HepG2 (cell line): ENCODE measurements around the gene ZNF780B. TPM values are rescaled to one million over a fixed set of nuclear protein-coding genes. Genes with fewer than 3 reads are reported as not detected.

Experiments
- EEA1 ChIP-seq: sonication (generic); formaldehyde crosslinking; IDR thresholded peaks from 2 replicates; pipeline ENCODE4 v1.5.1; 2020; ENCODE audit warnings: mild to moderate bottlenecking, missing genetic modification reagents, borderline replicate concordance
- ERF ChIP-seq: IDR thresholded peaks from 2 replicates; pipeline ENCODE4 v1.6.1; 2018; ENCODE audit warnings: missing biosample characterization, missing genetic modification reagents
- FOSL1 ChIP-seq: sonication (generic); formaldehyde crosslinking; IDR thresholded peaks from 2 replicates; pipeline ENCODE4 v1.9.0; 2021; ENCODE audit warnings: missing genetic modification reagents, borderline replicate concordance
- GRHL1 ChIP-seq: sonication (generic); formaldehyde crosslinking; conservative IDR thresholded peaks from 2 replicates; pipeline ENCODE4 v1.8.0; 2022; ENCODE audit warnings: missing genetic modification reagents
- HMG20B ChIP-seq: conservative IDR thresholded peaks from 2 replicates; pipeline ENCODE4 v1.6.1; 2016; ENCODE audit warnings: missing genetic modification reagents, missing compliant biosample characterization
- HNF4G ChIP-seq, 2 experiments: sonication (generic) in 1 of 2; formaldehyde crosslinking in 1 of 2; IDR thresholded peaks; 2 replicates each; pipeline versions ENCODE4 v1.4.0 to v1.6.1; 2011 to 2020; ENCODE audit warnings: borderline replicate concordance in 2 of 2, low read depth in 2 of 2, mild to moderate bottlenecking in 2 of 2, low read length in 1 of 2, missing genetic modification reagents in 1 of 2, moderate library complexity in 1 of 2
- MXD4 ChIP-seq: IDR thresholded peaks from 2 replicates; pipeline ENCODE4 v1.6.1; 2016; ENCODE audit warnings: mild to moderate bottlenecking, missing biosample characterization, missing genetic modification reagents
- NCOR1 ChIP-seq: fragments of 200-600 bp; sonication (generic); IDR thresholded peaks from 2 replicates; pipeline ENCODE4 v1.7.0; 2017; ENCODE audit warnings: antibody characterized with exemption, low read length, borderline replicate concordance
- NFE2L2 ChIP-seq: fragments of 150-350 bp; IDR thresholded peaks from 2 replicates; pipeline ENCODE4 v1.6.1; 2014; ENCODE audit warnings: low read length
- NPAS2 ChIP-seq: sonication (generic); formaldehyde crosslinking; IDR thresholded peaks from 2 replicates; pipeline ENCODE4 v1.8.0; 2022; ENCODE audit warnings: mild to moderate bottlenecking, missing genetic modification reagents, borderline replicate concordance
- PITX1 ChIP-seq: sonication (generic); formaldehyde crosslinking; IDR thresholded peaks from 2 replicates; pipeline ENCODE4 v1.5.1; 2020; ENCODE audit warnings: mild to moderate bottlenecking, missing genetic modification reagents
- RCOR2 ChIP-seq: IDR thresholded peaks from 2 replicates; pipeline ENCODE4 v1.6.1; 2016; ENCODE audit warnings: missing biosample characterization, missing genetic modification reagents
- SALL1 ChIP-seq: sonication (generic); formaldehyde crosslinking; IDR thresholded peaks from 2 replicates; pipeline ENCODE4 v1.8.0; 2022; ENCODE audit warnings: mild to moderate bottlenecking, missing genetic modification reagents
- SPEN ChIP-seq: sonication (generic); formaldehyde crosslinking; IDR thresholded peaks from 2 replicates; pipeline ENCODE4 v1.5.1; 2020; ENCODE audit warnings: low read depth, mild to moderate bottlenecking, missing genetic modification reagents
- TARDBP ChIP-seq: sonication (generic); formaldehyde crosslinking; IDR thresholded peaks from 2 replicates; pipeline ENCODE4 v1.8.0; 2022; ENCODE audit warnings: mild to moderate bottlenecking, missing genetic modification reagents
- TFDP1 ChIP-seq: IDR thresholded peaks from 2 replicates; pipeline ENCODE4 v1.6.1; 2016; ENCODE audit warnings: missing compliant biosample characterization, missing genetic modification reagents, borderline replicate concordance
- U2AF2 ChIP-seq: fragments of 200-400 bp; formaldehyde crosslinking; IDR thresholded peaks from 2 replicates; pipeline ENCODE4 v1.6.1; 2017; ENCODE audit warnings: low read depth, mild to moderate bottlenecking, low read length
- ZBTB3 ChIP-seq: sonication (generic); formaldehyde crosslinking; IDR thresholded peaks from 2 replicates; pipeline ENCODE4 v1.4.0; 2020; ENCODE audit warnings: low read depth, mild to moderate bottlenecking, moderate library complexity, missing genetic modification reagents, borderline replicate concordance
- ZBTB37 ChIP-seq: sonication (generic); formaldehyde crosslinking; IDR thresholded peaks from 2 replicates; pipeline ENCODE4 v1.4.0; 2020; ENCODE audit warnings: mild to moderate bottlenecking, missing genetic modification reagents
- ZFP1 ChIP-seq: IDR thresholded peaks from 2 replicates; pipeline ENCODE4 v1.6.1; 2016
- ZMYM4 ChIP-seq: sonication (generic); formaldehyde crosslinking; IDR thresholded peaks from 2 replicates; pipeline ENCODE4 v1.8.1; 2023; ENCODE audit warnings: mild to moderate bottlenecking, missing genetic modification reagents
- ZNF317 ChIP-seq: sonication (generic); formaldehyde crosslinking; IDR thresholded peaks from 2 replicates; pipeline ENCODE4 v1.5.0; 2020; ENCODE audit warnings: mild to moderate bottlenecking, missing genetic modification reagents
- ZNF792 ChIP-seq: IDR thresholded peaks from 2 replicates; pipeline ENCODE4 v1.6.1; 2016
- polyA plus RNA-seq, 8 experiments: library from polyadenylated mRNA; depleted of rRNA in 3 of 8; stranded (reverse) in 7 of 8; unstranded in 1 of 8; fragments of >200 nt; fragmentation: Illumina TruSeq in 4 of 8; extraction: Trizol in 4 of 8; gene quantifications; 2 replicates each; pipeline versions ENCODE4 v1.2.1 to v1.2.3, GENCODE V29; 2011 to 2016; ENCODE audit warnings: low read depth in 4 of 8, missing spikeins in 1 of 8, mixed read lengths in 1 of 8; ENCODE audit not compliant: insufficient read depth in 1 of 8
- total RNA-seq, 5 experiments: library from RNA; depleted of rRNA; stranded (reverse); fragments of >200 nt; fragmentation: Illumina TruSeq; extraction: Trizol; gene quantifications; 2 replicates each; pipeline ENCODE4 v1.2.3, GENCODE V29; 2016; ENCODE audit warnings: low read depth in 1 of 5
- TF ChIP-seq, protein P1 (sequence below): sonication (generic); formaldehyde crosslinking; IDR thresholded peaks from 2 replicates; pipeline ENCODE4 v1.4.0; 2020; ENCODE audit warnings: missing genetic modification reagents
- TF ChIP-seq, protein P2 (sequence below): sonication (generic); formaldehyde crosslinking; conservative IDR thresholded peaks from 2 replicates; pipeline ENCODE4 v1.4.0; 2020; ENCODE audit warnings: missing genetic modification reagents

The ZNF780B gene
- total and polyA plus RNA-seq, 2 of the 13 experiments (the other 11 are each of a cell fraction or from before 2014, with no cell fraction given) = 6.6 to 21.9 TPM

- TF ChIP-seq ZBTB3 = peak; percentile 91; the same call in 1 of the 2 replicates
- TF ChIP-seq NPAS2 (CRISPR knock-in tag) = no peak
- 0 out of 2 replicates have a peak, but pooled peaks have one; percentile 66 for TF ChIP-seq HMG20B (CRISPR knock-in tag)
- TF ChIP-seq SALL1 (CRISPR knock-in tag) = peak; percentile 76
- no peak for TF ChIP-seq U2AF2
- no peak for TF ChIP-seq FOSL1
- no peak for TF ChIP-seq RCOR2
- TF ChIP-seq TARDBP (CRISPR knock-in tag) = 0 out of 2 replicates have a peak, but pooled peaks have one; percentile 23
- no peak for TF ChIP-seq SPEN
- TF ChIP-seq ZMYM4 (CRISPR knock-in tag) = peak; percentile 56; the same call in 1 of the 2 replicates
- no peak for TF ChIP-seq ZNF317 (CRISPR knock-in tag)
- peak; percentile 31; the same call in 1 of the 2 replicates for TF ChIP-seq PITX1 (CRISPR knock-in tag)
- no peak for TF ChIP-seq TFDP1 (CRISPR knock-in tag)
- TF ChIP-seq GRHL1 (CRISPR knock-in tag) = no peak
- TF ChIP-seq ZFP1 (CRISPR knock-in tag) = no peak
- TF ChIP-seq, protein P1, sequence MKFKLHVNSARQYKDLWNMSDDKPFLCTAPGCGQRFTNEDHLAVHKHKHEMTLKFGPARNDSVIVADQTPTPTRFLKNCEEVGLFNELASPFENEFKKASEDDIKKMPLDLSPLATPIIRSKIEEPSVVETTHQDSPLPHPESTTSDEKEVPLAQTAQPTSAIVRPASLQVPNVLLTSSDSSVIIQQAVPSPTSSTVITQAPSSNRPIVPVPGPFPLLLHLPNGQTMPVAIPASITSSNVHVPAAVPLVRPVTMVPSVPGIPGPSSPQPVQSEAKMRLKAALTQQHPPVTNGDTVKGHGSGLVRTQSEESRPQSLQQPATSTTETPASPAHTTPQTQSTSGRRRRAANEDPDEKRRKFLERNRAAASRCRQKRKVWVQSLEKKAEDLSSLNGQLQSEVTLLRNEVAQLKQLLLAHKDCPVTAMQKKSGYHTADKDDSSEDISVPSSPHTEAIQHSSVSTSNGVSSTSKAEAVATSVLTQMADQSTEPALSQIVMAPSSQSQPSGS (CRISPR knock-in tag) = peak; percentile 85
- TF ChIP-seq NFE2L2 = no peak
- no peak for TF ChIP-seq EEA1
- TF ChIP-seq MXD4 (CRISPR knock-in tag) = no peak
- peak; percentile 34; the same call in 1 of the 2 replicates for TF ChIP-seq HNF4G (IDR thresholded peaks at IDR 0.05; ENCODE audit: borderline replicate concordance, low read depth, low read length)
- TF ChIP-seq HNF4G (CRISPR knock-in tag; IDR thresholded peaks at IDR 0.05; ENCODE audit: borderline replicate concordance, low read depth) = no peak
- TF ChIP-seq ERF (CRISPR knock-in tag) = 0 out of 2 replicates have a peak, but pooled peaks have one; percentile 27
- peak; percentile 82; the same call in 1 of the 2 replicates for TF ChIP-seq ZBTB37
- TF ChIP-seq NCOR1 = peak; percentile 36; the same call in 1 of the 2 replicates
- no peak for TF ChIP-seq ZNF792 (CRISPR knock-in tag)
- TF ChIP-seq, protein P2, sequence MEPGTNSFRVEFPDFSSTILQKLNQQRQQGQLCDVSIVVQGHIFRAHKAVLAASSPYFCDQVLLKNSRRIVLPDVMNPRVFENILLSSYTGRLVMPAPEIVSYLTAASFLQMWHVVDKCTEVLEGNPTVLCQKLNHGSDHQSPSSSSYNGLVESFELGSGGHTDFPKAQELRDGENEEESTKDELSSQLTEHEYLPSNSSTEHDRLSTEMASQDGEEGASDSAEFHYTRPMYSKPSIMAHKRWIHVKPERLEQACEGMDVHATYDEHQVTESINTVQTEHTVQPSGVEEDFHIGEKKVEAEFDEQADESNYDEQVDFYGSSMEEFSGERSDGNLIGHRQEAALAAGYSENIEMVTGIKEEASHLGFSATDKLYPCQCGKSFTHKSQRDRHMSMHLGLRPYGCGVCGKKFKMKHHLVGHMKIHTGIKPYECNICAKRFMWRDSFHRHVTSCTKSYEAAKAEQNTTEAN (CRISPR knock-in tag) = peak; percentile 57; the same call in 1 of the 2 replicates
These were observed 28.9 kb upstream of the ZNF780B start (continued) for GRCh38 chr19:40084948-40085347.
